DMS79 (cell line): ENCODE results near the gene CHIC2.

Source experiments
- DNase-seq: peaks from one replicate; lab custom pipeline; 2025; lab: John Stamatoyannopoulos, UW

Gene CHIC2

DNA sequence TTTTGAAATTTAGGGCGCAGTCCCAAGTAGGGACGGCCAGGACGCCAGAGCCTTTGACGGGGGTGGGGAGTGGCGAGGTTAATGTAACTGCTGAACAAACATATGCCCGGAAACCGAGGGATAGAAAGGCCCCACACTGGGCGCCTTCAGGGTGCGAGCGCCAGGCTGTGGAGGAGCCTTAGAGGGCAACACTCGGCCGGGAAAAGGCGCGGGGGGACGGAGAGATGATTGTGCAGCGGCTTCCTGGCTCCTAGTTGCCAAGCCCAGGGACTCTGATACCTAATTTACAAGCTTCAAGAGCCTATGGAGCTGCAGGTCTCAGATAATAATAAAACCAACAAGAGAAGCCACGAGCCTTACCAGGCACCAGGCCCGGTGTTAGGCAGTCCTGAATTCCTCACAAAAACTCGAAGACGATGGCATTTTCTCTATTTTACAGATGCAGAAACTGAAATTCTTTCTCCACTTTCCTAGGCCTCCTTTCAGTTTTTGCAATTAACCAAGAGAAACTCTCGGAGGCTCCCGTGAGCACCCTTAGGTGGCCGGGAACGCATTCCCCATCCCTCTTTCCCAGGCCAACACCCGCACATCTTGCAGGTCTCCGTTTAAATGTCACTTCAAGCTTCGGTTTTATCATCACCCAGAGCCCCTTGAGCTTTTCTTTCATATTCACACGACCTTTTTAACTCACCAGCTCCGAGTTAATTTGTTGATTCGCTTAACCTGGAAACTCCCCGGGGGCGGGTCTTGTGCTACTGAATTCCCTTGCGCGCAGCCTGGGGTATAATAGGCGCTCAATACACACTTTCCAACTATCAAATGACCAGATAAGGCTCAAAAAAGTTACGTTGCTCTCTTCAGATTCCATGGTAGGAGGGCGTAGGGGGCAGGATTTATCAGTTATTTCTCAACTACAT is 29.2 kb upstream of the CHIC2 start:
- no peak for DNase-seq

DNA sequence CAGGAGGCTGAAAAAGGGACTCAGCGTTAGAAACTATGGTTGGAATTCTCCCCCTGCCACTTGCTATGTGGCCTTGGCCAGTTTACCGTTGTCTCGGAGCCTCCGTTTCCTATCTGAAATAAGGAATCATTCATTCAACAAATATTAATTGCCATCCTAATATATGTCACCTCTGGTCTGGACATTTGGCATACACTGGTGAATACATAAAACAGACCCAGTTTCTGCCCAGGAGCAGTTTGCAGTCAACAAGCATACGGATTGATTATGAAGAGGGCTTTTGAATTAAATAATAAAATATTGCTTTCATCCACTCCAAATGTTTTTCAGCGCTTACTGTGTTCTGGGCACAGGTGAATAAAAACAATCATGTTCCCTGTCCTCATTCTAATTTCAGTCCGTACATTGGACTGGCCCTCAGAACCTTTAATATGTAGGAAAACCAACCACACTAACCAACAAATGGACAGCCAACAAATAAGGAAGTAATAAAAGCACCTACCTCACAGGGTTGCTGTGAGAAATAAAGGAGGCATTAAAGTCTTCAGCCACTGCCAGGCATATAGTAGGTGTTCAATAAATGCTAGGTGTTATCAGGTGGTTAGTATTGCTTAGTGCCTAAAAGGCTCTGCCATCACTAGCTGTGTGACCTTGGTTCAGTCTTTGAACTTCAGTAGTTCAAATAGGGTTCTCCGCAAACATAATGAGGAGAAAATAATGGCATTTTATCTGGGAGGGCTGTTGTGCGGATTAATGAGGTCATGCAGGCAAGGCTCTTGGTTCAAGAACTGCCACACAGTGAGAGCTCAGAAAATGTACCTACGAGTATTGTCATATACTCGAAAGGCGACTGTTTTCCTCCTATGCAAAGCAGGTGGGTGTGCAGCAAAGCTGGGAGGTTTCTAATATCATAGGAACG is 28.3 kb upstream of the CHIC2 start:
- no peak for DNase-seq

DNA sequence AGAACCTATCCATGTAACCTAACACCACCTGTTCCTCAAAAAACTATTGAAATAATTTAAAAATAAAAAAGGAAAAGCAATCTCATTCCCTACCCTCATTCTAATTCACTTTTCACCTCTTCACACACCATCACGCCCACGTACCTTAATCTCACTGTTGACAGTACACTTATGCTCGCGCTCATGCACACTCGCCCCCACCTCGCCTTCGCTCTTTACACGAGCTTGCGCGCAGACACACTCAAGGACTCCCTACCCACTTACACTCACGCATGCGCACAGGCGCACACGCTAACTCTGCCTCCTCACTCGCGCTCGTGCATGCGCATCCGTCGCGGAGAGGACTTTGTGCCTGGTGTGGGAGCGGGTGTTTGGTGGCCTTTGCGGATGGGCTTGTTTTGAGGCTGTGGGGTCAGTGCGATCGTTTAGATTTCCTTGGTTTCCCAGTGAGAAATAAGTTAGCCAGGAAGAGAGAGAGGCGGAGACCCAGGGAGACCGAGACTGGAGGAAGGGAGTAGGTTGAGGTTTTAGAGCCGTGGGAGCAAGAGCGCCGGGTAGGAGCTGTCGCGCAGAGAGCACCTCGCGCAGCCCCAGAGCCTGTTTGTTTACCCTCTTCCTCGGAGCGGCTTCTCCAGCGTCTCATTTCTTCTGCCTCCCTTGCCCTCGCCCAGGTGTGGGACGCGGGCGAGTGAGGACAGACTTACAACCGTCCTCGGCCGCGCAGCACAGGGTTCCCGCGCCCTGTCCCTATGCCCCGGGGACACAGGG is 27.4 kb upstream of the CHIC2 start:
- DNase-seq: peak; percentile 11

GRCh38 chr4:54090804-54091623 is 26.6 kb upstream of the CHIC2 start:
- DNase-seq: no peak

DNA sequence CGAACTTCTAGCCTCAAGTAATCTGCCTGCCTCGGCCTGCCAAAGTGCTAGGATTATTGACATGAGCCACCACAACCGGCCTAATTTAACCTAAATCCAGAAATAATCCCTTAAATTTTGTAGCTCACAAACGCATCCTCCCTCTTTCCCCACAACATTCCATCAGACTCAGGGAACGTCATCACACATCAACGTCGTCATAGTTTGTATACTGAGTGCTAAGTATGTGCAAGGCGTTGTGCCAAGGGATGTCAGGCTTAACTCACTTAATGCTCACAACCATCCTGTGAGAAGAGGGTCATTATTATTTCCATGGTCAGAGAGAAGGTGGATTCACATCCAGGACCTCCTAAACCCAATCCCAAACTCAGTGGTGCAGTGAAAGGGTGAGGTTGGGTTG is 26.0 kb upstream of the CHIC2 start:
- no peak for DNase-seq

- no peak for DNase-seq
Measured at GRCh38 chr4:54089875-54090274, 25.5 kb upstream of the CHIC2 start.

DNA sequence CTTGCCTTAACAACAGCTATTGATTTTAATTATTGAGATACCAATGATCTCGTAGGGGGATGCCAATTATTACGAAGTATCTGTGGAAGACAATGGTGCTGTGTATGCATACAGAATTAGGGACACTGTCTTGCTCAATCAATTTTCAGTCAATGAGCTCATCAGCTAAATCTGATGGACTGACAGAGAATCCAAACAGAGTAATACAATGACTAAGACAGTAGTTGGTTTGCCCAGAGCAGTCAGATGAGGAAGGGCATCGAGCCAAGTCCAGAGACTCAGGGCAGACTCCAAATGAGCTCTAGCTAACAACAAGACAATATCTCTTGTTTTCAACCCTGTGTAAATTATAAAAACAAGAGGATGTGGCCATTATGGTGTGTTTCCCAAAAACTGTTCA is 20.9 kb upstream of the CHIC2 start:
- DNase-seq: no peak

DNA sequence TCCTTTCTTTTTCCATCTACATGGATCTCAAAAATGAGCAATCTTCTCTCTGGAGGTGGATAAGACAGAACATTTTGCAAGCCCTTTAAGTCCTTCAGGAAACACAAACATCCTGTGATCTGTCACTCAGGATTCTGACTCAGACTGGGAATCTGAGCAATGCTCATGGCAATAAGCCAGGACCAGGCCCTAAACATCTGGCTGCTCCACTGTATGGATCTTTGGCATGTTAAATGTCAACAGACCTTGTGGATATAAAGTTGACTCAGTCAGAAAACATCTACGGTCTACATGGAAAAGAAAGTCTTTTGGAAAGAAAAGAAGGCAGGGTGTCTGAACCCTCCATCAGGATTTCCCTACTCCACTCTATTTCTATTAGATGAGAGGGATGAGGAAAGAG is 17.8 kb upstream of the CHIC2 start:
- DNase-seq: no peak

GRCh38 chr4:54077812-54078211 is 13.4 kb upstream of the CHIC2 start:
- no peak for DNase-seq

DNA sequence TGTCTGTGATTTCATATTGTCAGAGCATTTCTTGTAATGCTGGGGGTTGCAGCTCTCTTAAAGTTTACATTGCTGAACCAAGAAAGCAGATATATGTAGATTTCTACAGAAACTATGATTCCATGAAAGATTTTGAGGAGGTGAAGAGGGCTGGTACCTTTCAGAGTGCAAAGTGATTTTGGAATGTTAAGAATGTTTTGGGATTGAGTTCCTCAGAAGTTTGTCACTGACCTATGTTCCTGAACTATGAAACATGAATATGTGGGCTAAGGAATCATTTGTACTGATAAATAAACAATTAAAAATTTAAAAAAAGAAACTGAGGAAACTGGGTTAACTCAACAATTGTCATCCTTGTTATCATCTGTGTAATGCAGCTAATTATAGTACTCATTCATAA is 12.3 kb upstream of the CHIC2 start:
- DNase-seq: no peak

DNA sequence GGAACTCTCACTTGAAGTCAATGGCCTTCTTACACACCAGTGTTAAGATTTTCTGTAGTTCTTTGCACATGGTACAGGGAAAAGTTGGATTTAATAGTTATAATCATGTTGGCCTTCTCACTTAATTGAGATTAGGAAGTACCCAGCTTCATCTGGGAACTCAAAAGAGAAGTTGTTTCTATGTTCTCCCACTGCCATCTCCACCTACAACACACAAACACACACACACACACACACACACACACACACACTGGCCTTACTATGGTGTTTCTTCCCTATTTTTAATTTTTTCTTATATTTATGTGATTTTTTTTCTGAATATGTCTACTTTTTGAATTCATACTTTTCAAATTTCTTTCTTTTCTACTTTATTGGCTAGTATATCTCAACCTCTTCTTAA is 10.0 kb upstream of the CHIC2 start:
- no peak for DNase-seq

DNA sequence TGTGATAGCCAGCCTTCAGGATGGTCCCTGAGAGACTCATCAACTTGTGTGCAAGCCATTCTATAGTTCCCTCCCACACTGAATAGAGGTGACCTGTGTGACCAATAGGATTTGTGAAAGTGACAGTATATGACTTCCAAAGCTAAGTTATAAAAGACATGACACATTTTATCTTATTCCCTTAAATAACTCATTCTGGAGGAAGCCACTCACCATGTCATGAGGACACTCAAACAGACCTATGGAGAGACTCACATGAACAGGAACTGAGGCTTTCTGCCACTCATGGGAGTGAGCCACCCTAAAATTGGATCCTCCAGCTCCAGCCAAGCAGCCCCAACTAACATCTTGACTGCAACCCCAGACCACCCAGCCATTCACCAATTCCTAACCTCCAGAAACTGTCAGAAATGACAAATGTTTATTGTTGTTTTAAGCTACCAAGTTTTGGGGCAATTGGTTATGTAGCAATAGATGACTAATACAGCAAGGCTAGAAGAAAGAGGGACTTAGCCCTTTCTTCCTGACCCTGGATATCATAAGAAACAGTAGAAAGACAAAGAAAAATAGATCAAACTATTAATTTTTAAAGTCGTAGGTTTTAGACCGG is 9.0 kb upstream of the CHIC2 start:
- DNase-seq: no peak

- no peak for DNase-seq
Measured at GRCh38 chr4:54067166-54067565, 2.8 kb upstream of the CHIC2 start.

DNA sequence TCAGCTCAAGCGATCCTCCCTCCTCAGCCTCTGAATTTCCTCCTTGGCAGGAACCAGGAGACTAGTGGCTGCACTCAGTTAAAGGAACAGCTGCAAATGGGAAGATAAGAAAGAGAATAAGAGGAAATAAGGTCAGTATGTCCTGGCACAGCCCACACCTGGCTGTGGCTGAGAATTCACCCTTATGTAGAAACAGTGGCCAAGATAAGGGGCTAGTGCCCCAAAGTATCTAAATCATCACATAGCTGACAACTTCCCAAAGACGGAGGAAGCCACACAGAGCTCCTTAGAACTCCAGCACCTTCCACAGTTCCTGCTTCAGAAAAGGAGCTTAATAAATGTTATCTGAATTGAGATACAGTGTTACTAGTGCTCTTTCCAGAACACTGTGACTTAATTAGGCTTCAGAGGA is 2.3 kb upstream of the CHIC2 start:
- no peak for DNase-seq

DNA sequence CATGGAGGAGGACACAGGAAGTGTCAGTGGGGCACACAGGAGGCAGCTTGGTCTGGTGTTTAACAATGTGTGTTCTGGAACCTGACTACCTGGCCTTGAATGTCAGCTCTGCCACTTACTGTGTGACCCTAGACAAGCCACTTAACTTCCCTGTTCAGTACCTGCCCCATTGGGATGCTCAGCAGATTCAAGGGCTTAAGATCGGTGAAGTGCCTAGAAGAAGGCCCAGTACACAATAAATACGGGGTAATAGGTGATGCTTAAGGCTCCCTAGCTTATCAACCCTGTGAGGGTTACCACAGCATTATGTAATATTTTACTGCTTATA is 1.6 kb upstream of the CHIC2 start:
- no peak for DNase-seq

DNA sequence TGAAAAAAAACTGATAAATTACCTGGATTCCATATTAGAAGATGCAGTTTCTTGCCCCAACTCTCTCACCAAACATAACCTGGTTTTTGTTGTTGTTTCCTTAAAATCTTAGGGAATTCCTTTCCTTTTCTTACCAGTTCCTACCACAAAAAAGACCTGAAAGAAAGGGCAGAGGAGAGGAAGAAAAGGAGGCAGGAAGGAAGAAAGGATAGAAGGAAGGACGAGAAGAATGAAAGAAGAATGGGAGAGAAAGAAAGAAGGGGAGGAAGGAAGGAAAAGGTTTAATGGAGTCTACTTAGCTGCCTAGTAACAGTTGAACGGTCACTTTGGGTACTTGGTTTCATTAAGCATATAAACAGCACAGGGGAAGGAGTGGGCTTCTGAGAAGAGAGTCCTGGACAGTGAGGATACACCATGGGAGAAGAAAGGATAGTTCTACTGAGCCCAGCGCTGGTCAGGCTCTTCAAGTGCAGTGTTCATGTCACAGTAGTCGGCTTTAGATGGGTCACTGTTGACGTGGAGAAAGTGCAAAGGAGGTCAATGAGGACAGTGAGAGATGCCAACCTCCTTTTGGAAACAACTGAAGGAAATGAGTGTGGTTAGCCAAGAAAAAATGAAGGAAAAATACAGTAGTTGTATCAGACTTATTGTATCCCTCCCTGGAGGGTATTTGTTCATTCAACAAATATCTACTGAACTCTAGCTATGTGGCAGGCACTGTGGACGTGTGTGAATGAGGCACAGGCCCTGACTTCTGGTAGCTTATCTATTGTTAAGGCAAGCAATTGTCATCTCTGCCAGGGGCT is 1.1 kb upstream of the CHIC2 start:
- DNase-seq: no peak

GRCh38 chr4:54063737-54064316 is 578 bp downstream of the CHIC2 start:
- no peak for DNase-seq

GRCh38 chr4:54063229-54063628 is 1.2 kb downstream of the CHIC2 start:
- DNase-seq: no peak

- DNase-seq: no peak
Measured at GRCh38 chr4:54062392-54062791, 2.0 kb downstream of the CHIC2 start.

DNA sequence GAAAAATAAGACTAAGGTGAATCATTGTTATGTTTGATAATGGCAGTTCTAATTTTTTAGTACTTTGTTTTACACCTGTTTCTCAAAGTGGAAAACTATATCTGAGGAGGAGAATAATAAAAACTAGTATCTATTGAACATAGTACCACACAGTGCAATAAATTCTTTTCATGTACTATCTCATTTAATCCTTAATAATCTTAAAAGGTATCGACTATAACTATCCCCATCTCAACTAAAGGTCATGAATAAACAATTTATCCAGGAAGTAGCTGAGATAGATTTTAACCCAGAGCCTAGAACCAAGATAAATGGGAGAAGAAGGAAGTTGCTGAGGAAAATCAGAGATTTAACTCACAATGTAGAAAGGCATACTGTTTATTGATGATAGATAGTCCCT is 2.5 kb downstream of the CHIC2 start:
- DNase-seq: no peak
